ENCODE data around the gene PIK3AP1. TPM values are rescaled to one million over a fixed set of nuclear protein-coding genes. Genes with fewer than 3 reads are reported as not detected.

PIK3AP1 gene
- total and polyA plus RNA-seq, 2 of the 13 experiments (the other 11 are each of a cell fraction or from before 2014, with no cell fraction given), result 3.6 to 13.8 TPM

DNA sequence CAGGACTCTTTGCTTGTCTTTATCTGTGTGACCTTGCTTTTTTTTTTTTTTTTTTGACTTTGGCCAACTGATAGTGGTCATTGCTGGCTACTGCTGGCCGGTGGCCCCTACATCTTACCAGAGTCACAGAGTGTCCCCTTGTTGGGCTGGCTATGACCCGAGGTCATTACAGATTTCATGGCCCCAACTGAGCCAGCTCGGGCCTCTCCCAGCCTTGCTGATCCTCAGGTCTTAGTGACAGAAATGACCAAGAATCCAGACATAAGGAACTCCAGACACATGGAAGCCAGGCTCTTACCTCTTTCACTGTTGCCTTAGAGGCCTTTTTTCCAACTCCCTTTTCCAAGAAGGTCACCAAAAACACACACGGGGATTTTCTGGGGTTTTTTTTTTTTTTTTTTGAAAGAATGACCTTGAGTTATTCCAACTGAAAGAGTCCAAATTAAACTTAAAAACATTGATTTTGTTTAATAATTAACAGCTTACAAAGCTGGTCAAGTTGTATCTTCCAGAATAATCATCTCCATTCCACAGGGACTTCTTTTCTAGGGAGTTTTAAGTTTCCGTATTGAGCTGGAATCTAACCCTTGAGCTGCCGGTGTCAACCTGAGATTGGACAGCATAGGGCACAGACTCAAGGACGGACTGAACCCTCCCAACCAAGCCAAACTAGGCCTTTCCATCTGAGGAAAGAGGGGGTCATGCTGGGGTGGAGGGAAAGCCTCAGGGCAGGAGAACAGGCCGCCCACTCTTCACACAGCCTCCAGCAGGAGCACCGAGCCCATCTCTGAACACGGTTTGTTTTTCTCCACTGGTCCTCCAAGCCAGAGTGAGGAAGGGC lies 43.8 kb downstream of the PIK3AP1 start (continued):
- no peak for TF ChIP-seq TOPORS (CRISPR knock-in tag; IDR thresholded peaks at IDR 0.05)
- TF ChIP-seq, protein P1, sequence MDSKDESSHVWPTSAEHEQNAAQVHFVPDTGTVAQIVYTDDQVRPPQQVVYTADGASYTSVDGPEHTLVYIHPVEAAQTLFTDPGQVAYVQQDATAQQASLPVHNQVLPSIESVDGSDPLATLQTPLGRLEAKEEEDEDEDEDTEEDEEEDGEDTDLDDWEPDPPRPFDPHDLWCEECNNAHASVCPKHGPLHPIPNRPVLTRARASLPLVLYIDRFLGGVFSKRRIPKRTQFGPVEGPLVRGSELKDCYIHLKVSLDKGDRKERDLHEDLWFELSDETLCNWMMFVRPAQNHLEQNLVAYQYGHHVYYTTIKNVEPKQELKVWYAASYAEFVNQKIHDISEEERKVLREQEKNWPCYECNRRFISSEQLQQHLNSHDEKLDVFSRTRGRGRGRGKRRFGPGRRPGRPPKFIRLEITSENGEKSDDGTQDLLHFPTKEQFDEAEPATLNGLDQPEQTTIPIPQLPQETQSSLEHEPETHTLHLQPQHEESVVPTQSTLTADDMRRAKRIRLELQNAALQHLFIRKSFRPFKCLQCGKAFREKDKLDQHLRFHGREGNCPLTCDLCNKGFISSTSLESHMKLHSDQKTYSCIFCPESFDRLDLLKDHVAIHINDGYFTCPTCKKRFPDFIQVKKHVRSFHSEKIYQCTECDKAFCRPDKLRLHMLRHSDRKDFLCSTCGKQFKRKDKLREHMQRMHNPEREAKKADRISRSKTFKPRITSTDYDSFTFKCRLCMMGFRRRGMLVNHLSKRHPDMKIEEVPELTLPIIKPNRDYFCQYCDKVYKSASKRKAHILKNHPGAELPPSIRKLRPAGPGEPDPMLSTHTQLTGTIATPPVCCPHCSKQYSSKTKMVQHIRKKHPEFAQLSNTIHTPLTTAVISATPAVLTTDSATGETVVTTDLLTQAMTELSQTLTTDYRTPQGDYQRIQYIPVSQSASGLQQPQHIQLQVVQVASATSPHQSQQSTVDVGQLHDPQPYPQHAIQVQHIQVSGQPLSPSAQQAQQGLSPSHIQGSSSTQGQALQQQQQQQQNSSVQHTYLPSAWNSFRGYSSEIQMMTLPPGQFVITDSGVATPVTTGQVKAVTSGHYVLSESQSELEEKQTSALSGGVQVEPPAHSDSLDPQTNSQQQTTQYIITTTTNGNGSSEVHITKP (CRISPR knock-in tag; IDR thresholded peaks at IDR 0.05; ENCODE audit: low read depth), result peak; percentile 32; the same call in 1 of the 2 replicates
- TF ChIP-seq, protein P2, sequence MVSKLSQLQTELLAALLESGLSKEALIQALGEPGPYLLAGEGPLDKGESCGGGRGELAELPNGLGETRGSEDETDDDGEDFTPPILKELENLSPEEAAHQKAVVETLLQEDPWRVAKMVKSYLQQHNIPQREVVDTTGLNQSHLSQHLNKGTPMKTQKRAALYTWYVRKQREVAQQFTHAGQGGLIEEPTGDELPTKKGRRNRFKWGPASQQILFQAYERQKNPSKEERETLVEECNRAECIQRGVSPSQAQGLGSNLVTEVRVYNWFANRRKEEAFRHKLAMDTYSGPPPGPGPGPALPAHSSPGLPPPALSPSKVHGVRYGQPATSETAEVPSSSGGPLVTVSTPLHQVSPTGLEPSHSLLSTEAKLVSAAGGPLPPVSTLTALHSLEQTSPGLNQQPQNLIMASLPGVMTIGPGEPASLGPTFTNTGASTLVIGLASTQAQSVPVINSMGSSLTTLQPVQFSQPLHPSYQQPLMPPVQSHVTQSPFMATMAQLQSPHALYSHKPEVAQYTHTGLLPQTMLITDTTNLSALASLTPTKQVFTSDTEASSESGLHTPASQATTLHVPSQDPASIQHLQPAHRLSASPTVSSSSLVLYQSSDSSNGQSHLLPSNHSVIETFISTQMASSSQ (IDR thresholded peaks at IDR 0.05; ENCODE audit: low read depth), result peak; percentile 89
- TF ChIP-seq, protein P2 (CRISPR knock-in tag; IDR thresholded peaks at IDR 0.05; ENCODE audit: borderline replicate concordance), result peak; percentile 62; the same call in 1 of the 2 replicates
- TF ChIP-seq FOXM1 (CRISPR knock-in tag; IDR thresholded peaks at IDR 0.05), result no peak
- TF ChIP-seq, protein P3, sequence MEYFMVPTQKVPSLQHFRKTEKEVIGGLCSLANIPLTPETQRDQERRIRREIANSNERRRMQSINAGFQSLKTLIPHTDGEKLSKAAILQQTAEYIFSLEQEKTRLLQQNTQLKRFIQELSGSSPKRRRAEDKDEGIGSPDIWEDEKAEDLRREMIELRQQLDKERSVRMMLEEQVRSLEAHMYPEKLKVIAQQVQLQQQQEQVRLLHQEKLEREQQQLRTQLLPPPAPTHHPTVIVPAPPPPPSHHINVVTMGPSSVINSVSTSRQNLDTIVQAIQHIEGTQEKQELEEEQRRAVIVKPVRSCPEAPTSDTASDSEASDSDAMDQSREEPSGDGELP (IDR thresholded peaks at IDR 0.05; ENCODE audit: borderline replicate concordance, low read depth), result no peak
- TF ChIP-seq ZNF225 (CRISPR knock-in tag; IDR thresholded peaks at IDR 0.05), result no peak
- peak; percentile 69 for TF ChIP-seq ZFY (CRISPR knock-in tag; IDR thresholded peaks at IDR 0.05)
- no peak for TF ChIP-seq CCAR2 (optimal IDR thresholded peaks at IDR 0.05; ENCODE audit: low read depth, low read length)
- TF ChIP-seq ARHGAP35 (CRISPR knock-in tag; IDR thresholded peaks at IDR 0.05; ENCODE audit: borderline replicate concordance), result no peak
- TF ChIP-seq, protein P4, sequence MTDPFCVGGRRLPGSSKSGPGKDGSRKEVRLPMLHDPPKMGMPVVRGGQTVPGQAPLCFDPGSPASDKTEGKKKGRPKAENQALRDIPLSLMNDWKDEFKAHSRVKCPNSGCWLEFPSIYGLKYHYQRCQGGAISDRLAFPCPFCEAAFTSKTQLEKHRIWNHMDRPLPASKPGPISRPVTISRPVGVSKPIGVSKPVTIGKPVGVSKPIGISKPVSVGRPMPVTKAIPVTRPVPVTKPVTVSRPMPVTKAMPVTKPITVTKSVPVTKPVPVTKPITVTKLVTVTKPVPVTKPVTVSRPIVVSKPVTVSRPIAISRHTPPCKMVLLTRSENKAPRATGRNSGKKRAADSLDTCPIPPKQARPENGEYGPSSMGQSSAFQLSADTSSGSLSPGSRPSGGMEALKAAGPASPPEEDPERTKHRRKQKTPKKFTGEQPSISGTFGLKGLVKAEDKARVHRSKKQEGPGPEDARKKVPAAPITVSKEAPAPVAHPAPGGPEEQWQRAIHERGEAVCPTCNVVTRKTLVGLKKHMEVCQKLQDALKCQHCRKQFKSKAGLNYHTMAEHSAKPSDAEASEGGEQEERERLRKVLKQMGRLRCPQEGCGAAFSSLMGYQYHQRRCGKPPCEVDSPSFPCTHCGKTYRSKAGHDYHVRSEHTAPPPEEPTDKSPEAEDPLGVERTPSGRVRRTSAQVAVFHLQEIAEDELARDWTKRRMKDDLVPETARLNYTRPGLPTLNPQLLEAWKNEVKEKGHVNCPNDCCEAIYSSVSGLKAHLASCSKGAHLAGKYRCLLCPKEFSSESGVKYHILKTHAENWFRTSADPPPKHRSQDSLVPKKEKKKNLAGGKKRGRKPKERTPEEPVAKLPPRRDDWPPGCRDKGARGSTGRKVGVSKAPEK (CRISPR knock-in tag; IDR thresholded peaks at IDR 0.05; ENCODE audit: borderline replicate concordance), result no peak
- TF ChIP-seq, protein P5, sequence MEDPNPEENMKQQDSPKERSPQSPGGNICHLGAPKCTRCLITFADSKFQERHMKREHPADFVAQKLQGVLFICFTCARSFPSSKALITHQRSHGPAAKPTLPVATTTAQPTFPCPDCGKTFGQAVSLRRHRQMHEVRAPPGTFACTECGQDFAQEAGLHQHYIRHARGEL (CRISPR knock-in tag; IDR thresholded peaks at IDR 0.05), result no peak
